Measurements from ENCODE around the gene UCP2. TPM values are rescaled to one million over a fixed set of nuclear protein-coding genes. Genes with fewer than 3 reads are reported as not detected.

The UCP2 gene
- total and polyA plus RNA-seq, 5 experiments from 2014 or later = 388 to 1,325 (median 998) TPM

DNA sequence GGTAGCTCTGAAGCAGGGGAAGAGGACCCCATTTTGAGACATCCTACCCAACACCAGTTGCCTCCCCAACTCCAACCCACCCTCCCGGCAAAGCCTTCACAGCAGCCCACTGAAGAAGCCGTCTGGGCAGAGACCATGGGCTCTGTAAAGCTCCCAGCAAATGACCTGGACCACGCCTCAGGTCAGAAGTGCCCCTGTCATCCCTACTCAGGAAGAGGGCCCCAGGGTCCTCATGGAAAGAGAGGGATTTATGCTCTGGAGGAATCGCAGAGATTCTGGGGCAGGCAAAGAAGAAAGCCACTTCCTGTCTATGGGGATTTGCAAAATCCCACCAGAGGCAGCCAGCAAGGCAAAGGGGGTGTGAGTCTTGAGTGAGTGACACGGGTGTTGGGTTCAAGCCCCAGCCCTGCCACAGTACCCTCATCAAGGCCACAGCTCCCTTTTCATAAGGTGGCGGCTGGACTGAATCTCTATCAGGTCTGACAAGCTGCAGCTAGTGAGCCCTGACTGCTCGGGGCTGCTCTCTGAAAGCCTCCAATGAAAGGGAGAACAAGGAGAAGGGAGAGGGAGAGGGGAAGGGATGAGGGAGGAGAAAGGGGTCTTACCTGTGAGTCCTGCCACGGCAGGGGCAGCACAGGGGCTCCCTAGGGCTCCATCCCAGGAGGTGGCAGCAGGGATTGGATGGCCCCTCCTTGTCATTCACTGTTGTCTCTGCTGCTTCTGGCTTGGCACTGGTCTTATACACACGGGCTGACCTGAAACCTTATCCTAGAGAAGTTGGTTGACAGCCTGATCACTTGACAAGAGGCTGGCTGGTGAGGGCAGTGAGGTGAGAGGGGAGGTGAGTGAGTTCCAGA lies 26.0 kb upstream of the UCP2 start, which contains the start of gene UCP3:
TSS of gene UCP3 (minus strand) at position 713 of the 857 bp plus-strand sequence. CDS start 2,043 bp downstream, outside the sequence.
- Mint-ChIP-seq H3K9me3 (no peaks in the 10 kb centered on the region), H3K27me3 (no peaks in the 10 kb centered on the region), H3K4me3 (peak within 1 kb of the TSS in 8 of 10 donors; percentile 16 to 82 (median 54)), H3K36me3 (peaks cover 0 to 2% (median 2%) of the 10 kb centered on the region in 3 donors), H3K4me1 (peaks cover 50 to 97% (median 90%) of the 10 kb centered on the region in 4 donors), H3K27ac (peak within 1 kb of the TSS; percentile 90 to 99 (median 96))
- DNase-seq (no peak), ATAC-seq (no peak)
- POLR2A ChIA-PET = interaction anchor here (0.8 to 15.0 kb wide), 9 partner anchors 10 to 44 kb away, joined by 3 to 452 read pairs (median 9); partner anchors contain the start of gene UCP2

DNA sequence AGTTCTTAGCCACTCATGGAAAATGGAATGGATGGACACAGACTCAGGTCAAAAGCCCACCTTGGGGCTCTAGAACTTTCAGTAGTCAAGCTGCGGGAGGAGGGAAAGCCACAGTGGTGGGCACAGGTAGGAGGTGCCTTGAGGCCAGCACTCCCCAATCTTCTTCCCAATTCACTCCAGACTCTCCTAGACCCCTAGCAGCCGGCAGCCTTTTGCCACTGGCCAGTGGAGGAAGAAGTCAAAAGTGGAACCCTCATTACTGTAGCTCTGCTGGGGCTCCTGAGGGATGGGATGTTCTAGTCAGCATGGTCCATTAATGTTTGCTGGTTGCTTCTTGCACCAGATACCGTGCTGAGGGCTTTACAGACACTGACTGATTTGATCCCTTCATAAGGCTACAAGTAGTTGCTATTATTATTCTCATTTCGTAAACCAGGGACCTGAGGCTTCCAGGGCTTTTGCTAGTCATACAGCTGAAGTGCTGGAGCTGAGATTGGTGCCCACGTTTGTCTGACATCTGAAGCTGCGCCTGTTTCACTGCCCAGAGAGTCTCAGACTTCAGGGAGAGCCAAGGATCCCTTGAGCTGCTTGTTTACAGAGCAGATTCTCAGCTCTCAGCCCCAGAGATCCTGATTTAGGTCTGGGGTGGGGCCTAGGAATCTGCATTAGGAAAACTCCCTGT lies 25.2 kb upstream of the UCP2 start:
- POLR2A ChIA-PET = interaction anchor here (0.8 to 15.0 kb wide), 8 partner anchors 10 to 47 kb away, joined by 3 to 452 read pairs (median 8); partner anchors contain the start of gene UCP2
- H3K4me1 Mint-ChIP-seq = peaks cover 50 to 96% (median 93%) of the 10 kb centered on the region in 4 donors
- H3K4me3 Mint-ChIP-seq = peak overlapping the region in 2 of 10 donors; percentile 57 to 58
- H3K9me3 Mint-ChIP-seq = no peaks in the 10 kb centered on the region
- H3K27me3 Mint-ChIP-seq = no peaks in the 10 kb centered on the region
- DNase-seq (no peak), ATAC-seq (no peak)
- H3K36me3 Mint-ChIP-seq = peaks cover 0 to 8% (median 7%) of the 10 kb centered on the region in 3 donors
- peak overlapping the region; percentile 79 to 99 (median 96) for H3K27ac Mint-ChIP-seq

DNA sequence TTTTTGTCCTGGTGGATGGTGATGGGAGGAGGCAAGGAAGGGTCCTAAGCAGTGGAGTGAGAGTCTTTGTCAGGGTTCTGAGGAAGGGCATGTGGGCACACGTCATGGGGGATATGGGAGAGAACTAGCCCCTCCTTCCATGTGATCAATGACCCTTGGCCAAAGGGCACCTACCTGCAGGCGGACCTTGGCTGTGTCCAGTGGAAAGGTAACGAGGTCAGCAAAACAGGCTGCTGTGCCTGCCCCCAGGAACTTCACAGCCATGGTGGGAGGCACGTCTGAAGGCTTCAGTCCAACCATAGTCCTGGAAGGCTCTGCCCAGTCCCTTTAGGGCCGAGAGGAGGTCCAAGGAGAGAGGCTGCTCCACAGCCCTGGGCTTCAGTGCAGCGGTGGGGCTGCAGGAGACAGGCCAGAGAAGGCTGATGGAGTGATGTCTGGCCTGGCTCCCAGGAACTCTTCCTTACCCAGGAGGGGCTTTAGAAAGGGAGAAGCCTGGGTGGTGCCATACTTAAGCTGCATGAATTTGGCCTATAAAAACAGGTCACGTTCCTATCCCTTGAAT lies 24.2 kb upstream of the UCP2 start:
- no peaks in the 10 kb centered on the region for H3K9me3 Mint-ChIP-seq
- H3K27me3 Mint-ChIP-seq = no peaks in the 10 kb centered on the region
- H3K4me3 Mint-ChIP-seq = peak overlapping the region in 5 of 10 donors; percentile 5 to 67 (median 26)
- no peak for ATAC-seq
- peaks cover 0 to 14% (median 10%) of the 10 kb centered on the region in 3 donors for H3K36me3 Mint-ChIP-seq
- POLR2A ChIA-PET = interaction anchor here (0.8 to 15.0 kb wide), 7 partner anchors 9 to 46 kb away, joined by 3 to 452 read pairs (median 9); partner anchors contain the start of gene UCP2
- peaks cover 49 to 95% (median 93%) of the 10 kb centered on the region in 4 donors for H3K4me1 Mint-ChIP-seq
- no peak for DNase-seq
- H3K27ac Mint-ChIP-seq = peak overlapping the region; percentile 87 to 100 (median 97)

DNA sequence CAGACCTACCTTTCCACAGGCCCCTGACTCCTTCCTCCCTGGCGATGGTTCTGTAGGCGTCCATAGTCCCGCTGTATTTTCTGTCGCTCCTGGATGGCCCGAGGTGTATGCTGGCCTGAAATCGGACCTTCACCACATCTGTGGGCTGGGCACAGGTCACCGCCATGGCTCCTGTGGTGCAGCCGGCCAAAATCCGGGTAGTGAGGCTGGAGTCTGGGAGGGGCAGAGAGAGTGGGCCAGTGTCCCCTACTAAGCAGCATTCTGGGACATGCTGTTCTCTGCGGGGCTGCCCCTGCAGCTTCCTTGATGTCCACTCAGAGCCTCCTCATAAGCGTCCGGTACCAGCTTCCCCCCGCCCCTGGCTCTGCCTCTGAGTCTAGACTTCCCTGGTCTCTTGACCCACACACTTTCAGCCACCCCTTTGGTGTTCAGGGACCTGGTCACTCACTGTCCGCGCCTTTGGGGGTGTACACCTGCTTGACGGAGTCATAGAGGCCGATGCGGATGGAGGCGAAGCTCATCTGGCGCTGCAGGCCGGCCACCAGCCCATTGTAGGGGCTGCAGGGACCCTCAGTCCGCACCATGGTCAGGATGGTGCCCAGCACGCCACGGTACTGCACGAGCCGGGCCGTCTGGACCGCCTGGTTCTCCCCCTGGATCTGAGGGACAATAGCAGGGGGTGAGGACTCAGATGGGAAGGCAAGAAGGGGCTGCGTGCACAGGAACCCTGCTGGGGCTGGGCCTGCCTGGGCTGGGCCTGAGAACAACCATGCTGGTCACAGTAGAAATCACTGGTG lies 23.3 kb upstream of the UCP2 start:
- Mint-ChIP-seq H3K27me3 (no peaks in the 10 kb centered on the region), H3K4me1 (peaks cover 42 to 89% (median 87%) of the 10 kb centered on the region in 4 donors), H3K36me3 (peaks cover 4 to 17% (median 10%) of the 10 kb centered on the region in 3 donors), H3K27ac (peak overlapping the region; percentile 95 to 100 (median 97)), H3K9me3 (no peaks in the 10 kb centered on the region), H3K4me3 (peak overlapping the region; percentile 76 to 94 (median 84))
- ATAC-seq (no peak), DNase-seq (no peak)
- POLR2A ChIA-PET = interaction anchor here (1.1 to 17.2 kb wide), 7 partner anchors 9 to 165 kb away, joined by 3 to 1033 read pairs (median 11); partner anchors contain the start of genes C2CD3, PPME1 and UCP2

DNA sequence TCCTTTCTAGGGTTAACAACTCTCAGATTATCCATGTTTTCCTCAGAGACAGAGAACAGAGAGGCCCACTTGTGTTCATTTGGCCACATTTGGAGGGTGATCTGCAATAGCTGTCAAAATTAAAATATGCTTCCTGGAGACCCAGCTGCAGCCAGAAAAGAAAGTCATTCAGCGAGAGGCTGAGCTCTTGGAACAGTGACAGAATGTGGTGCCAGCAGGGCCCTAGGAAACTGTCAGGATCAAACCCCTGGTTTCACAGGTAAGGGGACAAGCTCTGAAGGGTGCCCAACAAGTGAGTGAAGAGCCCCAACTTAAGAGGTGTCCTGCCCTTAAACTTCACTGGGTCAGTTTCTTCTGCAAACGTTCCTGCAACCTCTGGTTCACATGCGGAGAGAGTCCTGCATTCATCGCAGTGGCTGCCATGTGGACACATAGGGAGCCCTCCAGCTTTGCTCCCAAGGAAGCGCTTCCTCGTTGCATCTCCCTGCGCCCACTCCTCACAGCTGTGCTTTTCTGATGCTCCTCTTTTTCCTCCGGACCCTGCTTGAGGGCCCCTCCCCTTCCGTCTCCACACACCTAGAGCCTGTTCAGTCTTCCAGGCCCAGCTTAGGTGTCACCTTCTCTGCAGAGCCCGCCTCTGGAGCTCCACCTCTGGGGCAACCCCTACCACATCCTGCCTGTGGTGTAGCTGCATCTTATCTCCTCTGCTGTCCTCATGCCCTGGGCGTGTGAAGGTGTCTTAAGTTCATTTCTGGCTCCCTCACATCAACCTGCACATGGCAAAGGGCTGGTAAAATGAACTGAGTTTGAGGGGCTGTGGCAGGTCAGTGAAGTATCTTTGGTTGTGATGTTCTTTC lies 22.3 kb upstream of the UCP2 start:
- H3K27me3 Mint-ChIP-seq = no peaks in the 10 kb centered on the region
- peaks cover 5 to 17% (median 10%) of the 10 kb centered on the region in 3 donors for H3K36me3 Mint-ChIP-seq
- POLR2A ChIA-PET = interaction anchor here (0.6 to 17.2 kb wide), 8 partner anchors 10 to 750 kb away, joined by 3 to 1033 read pairs (median 8); partner anchors contain the start of genes C2CD3, PPME1 and UCP2
- peak; percentile 67 to 94 (median 87) for DNase-seq
- peak; percentile 99 to 100 for ATAC-seq
- peaks cover 33 to 85% (median 79%) of the 10 kb centered on the region in 4 donors for H3K4me1 Mint-ChIP-seq
- peak overlapping the region; percentile 76 to 94 (median 84) for H3K4me3 Mint-ChIP-seq
- H3K27ac Mint-ChIP-seq = peak overlapping the region; percentile 95 to 100 (median 97)
- H3K9me3 Mint-ChIP-seq = no peaks in the 10 kb centered on the region

DNA sequence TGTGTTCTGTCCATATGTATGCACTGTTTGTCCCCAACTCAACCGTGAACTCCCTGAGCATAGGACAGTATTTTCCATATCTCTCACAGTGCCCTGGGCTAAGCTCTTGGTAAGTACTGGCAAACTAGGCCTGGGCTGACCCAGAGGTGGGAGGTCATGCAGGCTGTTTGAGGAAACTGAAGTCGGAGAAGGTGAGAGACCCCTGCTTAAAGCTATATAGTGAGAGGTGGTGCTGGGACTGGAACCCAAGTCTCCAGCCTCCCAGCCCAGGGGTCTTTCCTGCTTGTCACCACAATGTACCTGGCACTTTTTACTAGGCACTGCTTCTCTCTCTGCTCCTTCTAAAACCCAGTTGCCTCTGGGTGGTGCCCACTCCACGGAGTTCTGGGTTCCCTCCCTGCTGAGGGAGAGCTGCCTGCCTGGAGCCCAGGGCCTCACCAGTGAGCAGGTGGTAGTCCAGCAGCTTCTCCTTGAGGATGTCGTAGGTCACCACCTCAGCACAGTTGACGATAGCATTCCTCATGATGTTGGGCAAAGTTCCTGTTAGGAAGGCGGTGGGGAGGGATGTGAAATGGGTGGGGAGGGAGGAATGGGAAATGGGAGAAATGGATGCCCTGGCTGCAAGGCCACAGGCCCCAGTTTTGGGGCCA lies 21.5 kb upstream of the UCP2 start:
- ATAC-seq = no peak

DNA sequence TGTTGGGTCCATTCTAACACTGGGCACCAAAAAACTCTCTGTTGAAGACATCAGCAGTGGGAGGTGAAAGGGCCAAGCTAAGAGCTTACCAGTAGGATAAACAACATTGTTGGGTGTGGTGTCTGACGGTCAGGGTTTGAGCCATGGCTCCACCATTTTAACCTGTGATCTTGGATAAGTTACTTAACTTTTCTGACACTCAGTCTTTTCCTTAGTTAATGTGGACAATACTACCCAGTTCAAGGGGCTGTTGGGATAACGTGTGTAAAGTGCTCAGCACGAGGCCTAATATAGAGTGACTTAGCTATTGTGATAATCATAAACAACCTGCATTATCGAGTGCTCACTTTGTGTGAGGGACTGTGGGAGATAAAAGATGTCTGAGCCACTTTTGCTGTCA lies 20.2 kb upstream of the UCP2 start:
- DNase-seq (no peak), ATAC-seq (no peak)
- POLR2A ChIA-PET = interaction anchor here (0.7 to 17.2 kb wide), 3 partner anchors 9 to 25 kb away, joined by 3 to 1033 read pairs (median 105); partner anchors contain the start of gene UCP2
- Mint-ChIP-seq H3K9me3 (no peaks in the 10 kb centered on the region), H3K27ac (peak overlapping the region in 9 of 10 donors; percentile 36 to 100 (median 96)), H3K4me3 (peak overlapping the region in 2 of 10 donors; percentile 18 to 42), H3K4me1 (peaks cover 23 to 82% (median 67%) of the 10 kb centered on the region in 4 donors), H3K27me3 (no peaks in the 10 kb centered on the region), H3K36me3 (peaks cover 5 to 17% (median 10%) of the 10 kb centered on the region in 3 donors)

More for the DNA sequence above, 21.5 kb upstream of the UCP2 start:
- Mint-ChIP-seq H3K27ac (peak overlapping the region; percentile 95 to 100 (median 97)), H3K27me3 (no peaks in the 10 kb centered on the region), H3K4me1 (peaks cover 29 to 86% (median 76%) of the 10 kb centered on the region in 4 donors), H3K4me3 (peak overlapping the region in 7 of 10 donors; percentile 24 to 94 (median 45)), H3K9me3 (no peaks in the 10 kb centered on the region), H3K36me3 (peaks cover 5 to 17% (median 10%) of the 10 kb centered on the region in 3 donors)
- no peak for DNase-seq
- POLR2A ChIA-PET = interaction anchor here (1.5 to 17.2 kb wide), 5 partner anchors 10 to 40 kb away, joined by 5 to 1033 read pairs (median 18); partner anchors contain the start of gene UCP2

DNA sequence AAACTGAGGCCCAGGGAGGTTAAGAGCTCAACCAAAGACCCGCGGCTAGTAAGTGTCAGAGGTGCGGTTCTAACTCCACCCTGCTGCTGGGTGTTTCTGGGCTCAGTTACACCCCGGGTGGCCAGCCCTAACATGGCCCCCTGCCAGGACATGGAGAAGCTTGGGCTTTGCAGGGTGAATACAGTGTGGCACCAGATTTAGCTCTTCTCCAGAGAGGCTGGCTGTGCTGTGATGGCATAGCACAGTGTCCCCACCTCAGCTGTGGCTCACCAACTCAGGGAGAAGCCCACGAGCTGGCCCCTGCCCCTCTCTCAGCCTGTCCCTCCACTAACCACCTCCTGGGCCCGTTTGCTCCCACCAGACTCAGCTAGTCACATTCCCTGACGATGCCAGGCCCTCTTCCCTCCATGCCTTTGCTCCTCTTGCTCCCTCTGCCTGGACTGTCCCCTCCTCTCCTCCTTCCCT lies 19.2 kb upstream of the UCP2 start:
- H3K27ac Mint-ChIP-seq = peak overlapping the region in 7 of 10 donors; percentile 70 to 97 (median 79)

DNA sequence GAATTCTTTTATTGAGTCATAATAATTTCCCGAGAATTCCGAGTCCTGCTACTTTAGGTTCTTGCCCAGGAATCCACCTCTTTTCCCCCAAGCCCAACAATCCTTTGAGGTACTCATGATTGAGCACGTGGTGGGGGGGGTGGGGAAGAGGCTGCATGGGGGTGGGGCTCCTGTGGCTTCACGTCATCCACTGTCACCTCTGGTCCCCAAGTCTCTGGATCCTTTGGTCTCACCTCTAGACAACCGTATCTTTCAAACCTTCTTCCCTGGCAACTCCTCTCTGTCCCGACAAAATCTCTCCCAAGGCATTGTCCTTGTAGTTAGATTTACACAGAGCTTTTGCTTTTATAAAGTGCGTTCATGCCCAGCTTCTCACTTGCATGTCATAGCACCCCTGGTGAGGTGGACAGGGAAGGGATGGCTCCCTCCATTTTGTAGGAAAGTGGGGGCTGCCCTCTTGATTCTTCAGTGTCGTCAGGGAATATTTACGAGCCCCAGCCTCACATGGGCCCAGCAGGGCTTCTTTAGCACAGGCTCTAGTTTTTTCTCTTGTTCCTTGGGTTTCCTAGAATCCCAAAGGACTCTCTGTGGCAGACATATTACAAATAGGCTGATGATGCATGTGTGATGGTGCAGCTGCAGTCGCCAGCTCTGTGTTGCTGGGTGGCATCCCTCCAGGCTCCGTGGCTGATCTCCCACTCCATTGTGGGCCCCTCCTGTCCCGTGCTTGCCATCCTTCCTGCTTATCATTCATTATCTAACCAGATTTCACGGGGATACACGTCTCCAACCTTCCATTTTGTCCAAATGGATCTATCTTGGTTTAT lies 17.9 kb upstream of the UCP2 start:
- DNase-seq = no peak
- POLR2A ChIA-PET = interaction anchor here (0.9 to 17.2 kb wide), 4 partner anchors 8 to 22 kb away, joined by 3 to 1033 read pairs (median 3); partner anchors contain the start of gene UCP2
- Mint-ChIP-seq H3K9me3 (no peaks in the 10 kb centered on the region), H3K27ac (peak overlapping the region in 6 of 10 donors; percentile 29 to 70 (median 50)), H3K4me1 (peaks cover 27 to 84% (median 67%) of the 10 kb centered on the region in 4 donors), H3K4me3 (no peak overlapping the region), H3K36me3 (peaks cover 5 to 17% (median 10%) of the 10 kb centered on the region in 3 donors), H3K27me3 (no peaks in the 10 kb centered on the region)
- no peak for ATAC-seq

More for the DNA sequence above, 19.2 kb upstream of the UCP2 start:
- H3K36me3 Mint-ChIP-seq = peaks cover 5 to 17% (median 10%) of the 10 kb centered on the region in 3 donors
- POLR2A ChIA-PET = interaction anchor here (0.9 to 17.2 kb wide), 3 partner anchors 11 to 222 kb away, joined by 3 to 1033 read pairs (median 3); partner anchors contain the start of gene UCP2
- peak overlapping the region in 1 of 10 donors; percentile 43 for H3K4me3 Mint-ChIP-seq
- DNase-seq (no peak), ATAC-seq (no peak)
- H3K4me1 Mint-ChIP-seq = peaks cover 24 to 84% (median 68%) of the 10 kb centered on the region in 4 donors
- no peaks in the 10 kb centered on the region for H3K27me3 Mint-ChIP-seq
- no peaks in the 10 kb centered on the region for H3K9me3 Mint-ChIP-seq

Measured in naive thymus-derived CD8-positive, alpha-beta T cell (primary cell).